SK-N-DZ (cell line): ENCODE measurements around the gene RABEPK.
"Not testable (repeated sequence)": the region's sequence is repeated elsewhere in the genome, so short reads cannot be mapped to it uniquely, and the experiment has no call there.

Source experiments
- DNase-seq: peaks from one replicate; pipeline ENCODE4 v3.0.0-alpha.2; 2015; ENCODE audit warnings: low spot score

Gene RABEPK

GRCh38 chr9:125194466-125194865, 5.9 kb upstream of the RABEPK start:
- DNase-seq: not testable (repeated sequence)

- DNase-seq: not testable (repeated sequence)
Measured at GRCh38 chr9:125195591-125195990, 4.8 kb upstream of the RABEPK start.

GRCh38 chr9:125202846-125203618, 2.7 kb downstream of the RABEPK start:
- DNase-seq: peak; percentile 46

- no peak for DNase-seq
Measured at GRCh38 chr9:125204477-125204876, 4.1 kb downstream of the RABEPK start.

GRCh38 chr9:125214186-125214585, 13.8 kb downstream of the RABEPK start:
- DNase-seq: no peak

DNA sequence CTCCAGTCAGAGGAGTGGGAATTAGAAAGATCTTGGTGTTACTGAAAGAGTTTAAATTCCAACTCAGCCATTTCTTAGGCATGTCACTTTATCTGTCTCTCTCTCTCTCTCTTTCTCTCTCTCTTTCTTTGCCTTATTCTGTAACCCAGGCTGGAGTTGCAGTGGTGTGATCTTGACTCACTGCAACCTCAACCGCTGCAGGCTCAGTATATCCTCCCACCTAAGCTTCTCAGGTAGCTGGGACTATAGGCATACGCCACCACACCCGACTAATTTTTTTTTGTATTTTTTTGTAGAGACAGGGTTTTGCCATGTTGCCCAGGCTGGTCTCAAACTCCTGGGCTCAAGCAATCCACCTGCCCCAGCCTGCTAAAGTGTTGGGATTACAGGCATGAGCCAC, 18.3 kb downstream of the RABEPK start:
- DNase-seq: no peak

DNA sequence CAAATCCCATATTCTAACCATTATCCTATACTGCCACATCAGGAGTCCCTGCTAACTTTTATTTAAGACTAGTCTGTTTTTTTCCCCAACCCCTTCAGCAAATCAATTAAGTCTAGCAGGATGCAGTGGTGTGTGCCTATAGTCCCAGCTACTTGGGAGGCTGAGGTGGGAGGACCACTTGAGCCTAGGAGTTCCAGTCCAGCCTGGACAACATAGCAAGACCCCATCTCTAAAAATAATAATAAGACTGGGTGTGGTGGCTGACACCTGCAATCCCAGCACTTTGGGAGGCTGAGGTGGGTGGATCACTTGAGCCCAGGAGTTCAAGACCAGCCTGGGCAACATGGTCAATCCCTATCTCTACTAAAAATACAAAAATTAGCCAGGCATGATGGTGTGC, 24.5 kb downstream of the RABEPK start:
- not testable (repeated sequence) for DNase-seq

- DNase-seq: no peak
Measured at GRCh38 chr9:125227761-125228160, 27.4 kb downstream of the RABEPK start.

DNA sequence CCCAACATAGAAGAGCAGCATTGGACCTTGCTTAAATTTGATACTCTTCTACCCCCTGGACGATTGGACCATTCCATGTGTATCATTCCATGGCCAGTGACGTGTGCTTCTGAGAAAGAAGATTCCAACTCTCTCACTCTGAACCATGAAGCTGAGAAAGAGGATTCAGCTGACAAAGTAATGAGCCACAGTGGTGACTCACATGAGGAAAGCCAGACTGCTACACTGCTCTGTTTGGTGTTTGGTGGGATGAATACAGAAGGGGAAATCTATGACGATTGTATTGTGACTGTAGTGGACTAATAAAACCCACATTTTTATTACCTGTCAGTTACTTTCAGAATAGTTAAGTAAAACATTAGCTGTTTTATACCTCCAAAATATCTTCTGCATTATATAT, 33.3 kb downstream of the RABEPK start:
- DNase-seq: no peak

GRCh38 chr9:125234099-125234498, 33.8 kb downstream of the RABEPK start:
- not testable (repeated sequence) for DNase-seq

DNA sequence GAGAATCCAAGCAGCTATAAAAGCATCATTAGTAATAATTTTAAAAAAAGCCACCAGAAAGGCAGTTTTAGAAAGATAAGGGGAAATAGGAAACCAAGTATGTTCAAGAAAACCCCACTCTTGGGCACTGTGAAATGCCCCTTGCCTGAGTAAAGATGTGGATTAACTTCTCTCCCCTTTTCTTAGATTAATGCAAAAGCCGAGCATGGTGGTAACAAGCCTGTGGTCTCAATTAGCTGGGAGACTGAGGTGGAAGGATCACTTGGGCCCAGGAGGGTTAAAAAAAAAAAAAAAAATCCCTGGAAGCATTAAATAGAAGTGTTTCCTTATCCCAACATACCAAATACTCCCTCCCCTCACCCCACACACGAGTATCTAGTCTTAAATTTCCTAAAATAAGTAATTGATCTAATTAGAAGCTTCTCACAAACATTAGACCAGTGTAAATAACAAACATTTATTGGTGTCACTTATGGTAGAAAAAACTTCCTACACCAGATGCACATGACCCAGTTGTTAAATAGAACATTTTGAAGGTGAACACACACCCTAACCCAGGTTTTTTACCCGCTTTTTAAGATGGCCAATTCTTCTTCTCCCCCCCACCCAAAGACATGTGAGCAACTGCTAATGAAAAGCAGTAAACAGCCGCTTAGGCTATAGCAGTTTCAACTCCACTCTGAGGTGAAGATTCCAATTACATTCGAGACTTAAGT, 35.6 kb downstream of the RABEPK start:
- no peak for DNase-seq

GRCh38 chr9:125236520-125237159, 36.3 kb downstream of the RABEPK start:
- DNase-seq: not testable (repeated sequence)

DNA sequence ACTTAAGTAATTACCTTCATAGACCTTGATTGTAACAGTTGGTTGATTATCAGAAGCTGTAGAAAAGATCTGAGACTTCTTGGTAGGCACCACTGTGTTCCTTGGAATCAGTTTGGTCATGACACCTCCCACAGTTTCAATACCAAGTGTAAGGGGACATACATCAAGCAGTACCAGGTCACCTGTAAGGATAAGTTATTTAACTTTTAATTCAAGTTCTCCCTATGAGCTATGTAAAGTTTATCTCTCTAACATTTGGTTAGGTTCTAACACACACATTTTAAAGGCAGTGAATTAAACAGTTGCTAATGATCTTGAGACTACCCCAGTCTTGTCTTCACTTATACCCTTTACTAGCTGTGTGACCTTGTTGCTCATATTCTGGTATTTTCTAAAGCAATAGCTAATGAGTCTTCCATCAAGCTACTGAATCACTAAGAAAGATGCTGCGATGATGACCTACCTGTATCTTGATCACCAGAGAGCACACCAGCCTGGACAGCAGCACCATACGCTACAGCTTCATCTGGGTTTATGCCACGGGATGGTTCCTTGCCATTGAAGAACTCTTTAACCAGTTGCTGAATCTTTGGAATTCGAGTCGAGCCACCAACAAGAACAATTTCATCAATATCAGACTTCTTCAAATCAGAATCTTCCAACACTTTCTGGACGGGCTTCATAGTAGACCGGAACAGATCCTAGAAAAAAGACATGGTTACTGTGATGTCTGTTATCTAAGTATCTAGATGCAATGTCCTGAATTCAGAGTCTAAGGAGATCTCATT, 38.0 kb downstream of the RABEPK start:
- no peak for DNase-seq

- no peak for DNase-seq
Measured at GRCh38 chr9:125238915-125239446, 38.6 kb downstream of the RABEPK start.

- no peak for DNase-seq
Measured at GRCh38 chr9:125239631-125240597, 39.6 kb downstream of the RABEPK start.

- DNase-seq: peak; percentile 31
Measured at GRCh38 chr9:125240649-125240999, 40.3 kb downstream of the RABEPK start.

DNA sequence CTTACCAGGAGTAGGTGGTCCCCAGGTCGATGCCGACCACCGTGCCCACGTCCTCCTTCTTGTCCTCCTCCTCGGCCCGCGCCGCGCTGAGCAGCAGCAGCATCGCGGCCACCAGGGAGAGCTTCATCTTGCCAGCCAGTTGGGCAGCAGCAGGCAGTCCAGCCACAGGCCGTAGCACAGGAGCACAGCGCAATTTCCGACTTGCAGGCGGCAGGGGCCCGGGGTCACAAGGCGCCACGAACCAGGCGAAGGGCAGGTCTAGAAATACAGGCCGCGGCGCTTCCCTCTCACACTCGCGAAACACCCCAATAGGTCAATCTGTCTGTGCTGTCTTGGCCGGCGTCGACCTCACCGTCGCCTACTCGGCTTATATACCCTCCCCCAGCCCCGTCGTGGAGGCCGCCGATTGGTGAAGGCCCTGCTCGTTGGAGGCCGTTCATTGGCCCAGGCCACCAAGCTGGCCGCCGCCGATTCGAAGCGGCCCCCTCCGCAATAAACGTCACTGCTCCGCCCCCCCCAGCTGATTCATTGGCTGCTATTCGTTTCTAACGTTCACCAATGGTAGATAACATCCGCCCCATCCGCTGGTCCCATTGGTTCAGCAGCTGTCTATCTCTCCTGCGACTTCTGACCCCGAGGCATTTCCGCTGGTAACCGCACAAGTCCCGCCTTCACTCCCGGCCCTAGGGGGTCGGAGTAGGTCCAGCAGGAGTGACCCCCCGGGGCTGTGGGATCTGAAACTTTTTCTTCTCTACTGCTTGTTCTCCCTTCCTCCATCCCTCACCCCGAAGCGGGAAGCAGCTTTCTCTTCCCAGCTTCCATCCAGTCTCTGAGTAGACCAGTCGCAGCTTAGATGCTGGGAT, 40.9 kb downstream of the RABEPK start, which contains the start of gene HSPA5:
TSS of gene HSPA5 (minus strand) at position 344 of the 863 bp plus-strand sequence. CDS start at position 127, 217 bp downstream.
- DNase-seq: peak; percentile 99

DNA sequence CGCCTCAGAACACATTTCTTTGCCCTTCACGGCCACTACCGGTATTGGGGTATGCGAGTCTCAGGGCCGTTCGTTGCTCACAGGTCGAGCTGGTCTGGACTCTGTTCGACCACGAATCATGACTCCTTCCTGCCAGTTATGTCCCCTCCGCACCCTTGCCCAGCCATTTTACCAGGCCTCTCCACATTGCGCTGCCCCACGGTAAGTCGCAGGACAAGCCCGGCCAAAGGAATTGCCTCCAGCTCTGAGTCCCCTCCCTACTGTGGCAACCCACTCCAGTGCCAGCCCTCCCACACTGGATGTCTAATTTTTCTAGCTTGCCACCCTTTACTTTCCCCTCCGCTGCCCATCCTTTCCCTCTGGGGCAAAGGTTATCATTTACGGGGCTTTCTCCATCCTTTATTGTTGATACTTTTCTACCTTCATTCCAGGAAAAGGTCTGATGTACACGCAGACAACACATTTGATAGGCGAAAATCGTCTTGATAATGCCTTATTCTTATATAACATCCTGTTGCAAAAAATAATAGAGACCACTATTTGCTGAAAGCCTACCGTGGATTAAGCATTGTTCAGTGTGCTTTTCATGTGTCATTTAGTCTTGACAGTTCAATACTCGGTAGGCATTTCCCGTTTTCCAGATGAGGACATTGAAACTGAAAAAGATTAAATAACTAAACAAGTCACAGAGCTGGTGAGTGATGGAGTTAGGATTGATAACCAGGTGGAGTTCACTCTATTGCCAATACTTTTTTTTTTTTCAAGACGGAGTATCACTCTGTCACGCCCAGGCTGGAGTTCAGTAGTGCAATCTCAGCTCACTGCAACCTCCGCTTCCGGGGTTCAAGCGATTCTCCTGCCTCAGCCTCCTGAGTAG, 41.8 kb downstream of the RABEPK start:
- no peak for DNase-seq
